ENCODE results near the gene CYP4V2.
"Not testable (repeated sequence)": the region's sequence is repeated elsewhere in the genome, so short reads cannot be mapped to it uniquely, and the experiment has no call there.

CYP4V2 gene

GRCh38 chr4:186240452-186240847 lies 49.1 kb downstream of the CYP4V2 start:
- Histone ChIP-seq H3K4me1 (ENCODE audit: control insufficient read depth, insufficient read depth, low read length) (peaks cover 20% of the 10 kb centered on the region), H3K27me3 (ENCODE audit: control insufficient read depth, insufficient read depth, low read length) (no peaks in the 10 kb centered on the region), H3K27ac (ENCODE audit: low read depth, low read length) (no peak overlapping the region), H3K36me3 (ENCODE audit: control insufficient read depth, insufficient read depth, low read length) (peaks cover 5% of the 10 kb centered on the region; the same call in 1 of the 2 replicates), H3K9ac (ENCODE audit: low read depth, low read length) (0 out of 2 replicates have a peak overlapping the region, but pooled peaks have one; percentile 23), H3K9me3 (ENCODE audit: control insufficient read depth, insufficient read depth, low read length) (0 out of 2 replicates have a peak, but pooled peaks cover 8% of the 10 kb centered on the region), H3K4me3 (ENCODE audit: low read depth, low read length) (no peak overlapping the region)

- H3K4me3 ChIP-seq (ENCODE audit: low read depth, low read length): no peak overlapping the region
- H3K9me3 ChIP-seq (ENCODE audit: control insufficient read depth, insufficient read depth, low read length): peaks cover 12% of the 10 kb centered on the region; the same call in 1 of the 2 replicates
- no peak overlapping the region for H3K27ac ChIP-seq (ENCODE audit: low read depth, low read length)
- peak overlapping the region; percentile 35; the same call in 1 of the 2 replicates for H3K9ac ChIP-seq (ENCODE audit: low read depth, low read length)
- H3K27me3 ChIP-seq (ENCODE audit: control insufficient read depth, insufficient read depth, low read length): no peaks in the 10 kb centered on the region
- H3K36me3 ChIP-seq (ENCODE audit: control insufficient read depth, insufficient read depth, low read length): peaks cover 5% of the 10 kb centered on the region; the same call in 1 of the 2 replicates
- H3K4me1 ChIP-seq (ENCODE audit: control insufficient read depth, insufficient read depth, low read length): peaks cover 20% of the 10 kb centered on the region
Observed at GRCh38 chr4:186240848-186241491, 49.6 kb downstream of the CYP4V2 start.

- Histone ChIP-seq H3K9ac (ENCODE audit: low read depth, low read length) (no peak overlapping the region; the same call in 1 of the 2 replicates), H3K4me3 (ENCODE audit: low read depth, low read length) (no peak overlapping the region), H3K9me3 (ENCODE audit: control insufficient read depth, insufficient read depth, low read length) (peaks cover 14% of the 10 kb centered on the region; the same call in 1 of the 2 replicates), H3K36me3 (ENCODE audit: control insufficient read depth, insufficient read depth, low read length) (peaks cover 5% of the 10 kb centered on the region; the same call in 1 of the 2 replicates), H3K27me3 (ENCODE audit: control insufficient read depth, insufficient read depth, low read length) (no peaks in the 10 kb centered on the region), H3K4me1 (ENCODE audit: control insufficient read depth, insufficient read depth, low read length) (peaks cover 20% of the 10 kb centered on the region), H3K27ac (ENCODE audit: low read depth, low read length) (peak overlapping the region; percentile 15)
Observed at GRCh38 chr4:186241616-186242015, 50.2 kb downstream of the CYP4V2 start.

- not testable (repeated sequence) for H3K27me3 ChIP-seq (ENCODE audit: control insufficient read depth, insufficient read depth, low read length); H3K9ac ChIP-seq (ENCODE audit: low read depth, low read length); H3K36me3 ChIP-seq (ENCODE audit: control insufficient read depth, insufficient read depth, low read length); H3K4me3 ChIP-seq (ENCODE audit: low read depth, low read length)
- Histone ChIP-seq H3K9me3 (ENCODE audit: control insufficient read depth, insufficient read depth, low read length) (peaks cover 14% of the 10 kb centered on the region; the same call in 1 of the 2 replicates), H3K4me1 (ENCODE audit: control insufficient read depth, insufficient read depth, low read length) (peaks cover 20% of the 10 kb centered on the region), H3K27ac (ENCODE audit: low read depth, low read length) (peak overlapping the region; percentile 15)
Observed at GRCh38 chr4:186242031-186242430, 50.7 kb downstream of the CYP4V2 start.

- Histone ChIP-seq H3K4me3 (ENCODE audit: low read depth, low read length) (peak overlapping the region; percentile 40; the same call in 1 of the 2 replicates), H3K27ac (ENCODE audit: low read depth, low read length) (peak overlapping the region; percentile 50), H3K36me3 (ENCODE audit: control insufficient read depth, insufficient read depth, low read length) (peaks cover 5% of the 10 kb centered on the region; the same call in 1 of the 2 replicates), H3K9ac (ENCODE audit: low read depth, low read length) (no peak overlapping the region), H3K9me3 (ENCODE audit: control insufficient read depth, insufficient read depth, low read length) (peaks cover 14% of the 10 kb centered on the region; the same call in 1 of the 2 replicates), H3K27me3 (ENCODE audit: control insufficient read depth, insufficient read depth, low read length) (no peaks in the 10 kb centered on the region), H3K4me1 (ENCODE audit: control insufficient read depth, insufficient read depth, low read length) (peaks cover 27% of the 10 kb centered on the region)
Observed at GRCh38 chr4:186243331-186243730, 52.0 kb downstream of the CYP4V2 start.

- H3K9ac ChIP-seq (ENCODE audit: low read depth, low read length): peak overlapping the region; percentile 41; the same call in 1 of the 2 replicates
- no peak overlapping the region for H3K27ac ChIP-seq (ENCODE audit: low read depth, low read length)
- peaks cover 5% of the 10 kb centered on the region; the same call in 1 of the 2 replicates for H3K36me3 ChIP-seq (ENCODE audit: control insufficient read depth, insufficient read depth, low read length)
- peak overlapping the region; percentile 43 for H3K4me3 ChIP-seq (ENCODE audit: low read depth, low read length)
- H3K9me3 ChIP-seq (ENCODE audit: control insufficient read depth, insufficient read depth, low read length): peaks cover 14% of the 10 kb centered on the region; the same call in 1 of the 2 replicates
- no peaks in the 10 kb centered on the region for H3K27me3 ChIP-seq (ENCODE audit: control insufficient read depth, insufficient read depth, low read length)
- peaks cover 40% of the 10 kb centered on the region for H3K4me1 ChIP-seq (ENCODE audit: control insufficient read depth, insufficient read depth, low read length)
Observed at GRCh38 chr4:186244835-186245234, 53.5 kb downstream of the CYP4V2 start.

GRCh38 chr4:186247062-186247752 lies 55.8 kb downstream of the CYP4V2 start:
- not testable (repeated sequence) for H3K36me3 ChIP-seq (ENCODE audit: control insufficient read depth, insufficient read depth, low read length); H3K27me3 ChIP-seq (ENCODE audit: control insufficient read depth, insufficient read depth, low read length)
- peak overlapping the region; percentile 100 for H3K27ac ChIP-seq (ENCODE audit: low read depth, low read length)
- peak overlapping the region; percentile 85 for H3K9ac ChIP-seq (ENCODE audit: low read depth, low read length)
- H3K9me3 ChIP-seq (ENCODE audit: control insufficient read depth, insufficient read depth, low read length): peaks cover 14% of the 10 kb centered on the region; the same call in 1 of the 2 replicates
- H3K4me1 ChIP-seq (ENCODE audit: control insufficient read depth, insufficient read depth, low read length): peaks cover 50% of the 10 kb centered on the region
- H3K4me3 ChIP-seq (ENCODE audit: low read depth, low read length): peak overlapping the region; percentile 59

GRCh38 chr4:186248643-186249042 lies 57.3 kb downstream of the CYP4V2 start:
- Histone ChIP-seq H3K4me1 (ENCODE audit: control insufficient read depth, insufficient read depth, low read length) (peaks cover 45% of the 10 kb centered on the region), H3K36me3 (ENCODE audit: control insufficient read depth, insufficient read depth, low read length) (peaks cover 5% of the 10 kb centered on the region; the same call in 1 of the 2 replicates), H3K9ac (ENCODE audit: low read depth, low read length) (peak overlapping the region; percentile 80; the same call in 1 of the 2 replicates), H3K9me3 (ENCODE audit: control insufficient read depth, insufficient read depth, low read length) (peaks cover 14% of the 10 kb centered on the region; the same call in 1 of the 2 replicates), H3K27ac (ENCODE audit: low read depth, low read length) (peak overlapping the region; percentile 100), H3K4me3 (ENCODE audit: low read depth, low read length) (no peak overlapping the region), H3K27me3 (ENCODE audit: control insufficient read depth, insufficient read depth, low read length) (no peaks in the 10 kb centered on the region)

- no peaks in the 10 kb centered on the region for H3K27me3 ChIP-seq (ENCODE audit: control insufficient read depth, insufficient read depth, low read length)
- H3K4me1 ChIP-seq (ENCODE audit: control insufficient read depth, insufficient read depth, low read length): peaks cover 45% of the 10 kb centered on the region
- peak overlapping the region; percentile 30; the same call in 1 of the 2 replicates for H3K4me3 ChIP-seq (ENCODE audit: low read depth, low read length)
- H3K27ac ChIP-seq (ENCODE audit: low read depth, low read length): peak overlapping the region; percentile 100
- H3K36me3 ChIP-seq (ENCODE audit: control insufficient read depth, insufficient read depth, low read length): peaks cover 1% of the 10 kb centered on the region; the same call in 1 of the 2 replicates
- H3K9me3 ChIP-seq (ENCODE audit: control insufficient read depth, insufficient read depth, low read length): peaks cover 10% of the 10 kb centered on the region; the same call in 1 of the 2 replicates
- peak overlapping the region; percentile 80 for H3K9ac ChIP-seq (ENCODE audit: low read depth, low read length)
Observed at GRCh38 chr4:186249785-186250754, 58.7 kb downstream of the CYP4V2 start.

GRCh38 chr4:186250760-186251159 lies 59.4 kb downstream of the CYP4V2 start:
- H3K27me3 ChIP-seq (ENCODE audit: control insufficient read depth, insufficient read depth, low read length): no peaks in the 10 kb centered on the region
- peak overlapping the region; percentile 30 for H3K4me3 ChIP-seq (ENCODE audit: low read depth, low read length)
- peak overlapping the region; percentile 80 for H3K9ac ChIP-seq (ENCODE audit: low read depth, low read length)
- peak overlapping the region; percentile 100 for H3K27ac ChIP-seq (ENCODE audit: low read depth, low read length)
- H3K36me3 ChIP-seq (ENCODE audit: control insufficient read depth, insufficient read depth, low read length): no peaks in the 10 kb centered on the region
- peaks cover 4% of the 10 kb centered on the region; the same call in 1 of the 2 replicates for H3K9me3 ChIP-seq (ENCODE audit: control insufficient read depth, insufficient read depth, low read length)
- H3K4me1 ChIP-seq (ENCODE audit: control insufficient read depth, insufficient read depth, low read length): peaks cover 45% of the 10 kb centered on the region
